ENCODE measurements around the gene PANX3. TPM values are rescaled to one million over a fixed set of nuclear protein-coding genes. Genes with fewer than 3 reads are reported as not detected.
A peak's percentile ranks its signal among the peaks of the same experiment; 100 is the strongest.

Gene PANX3
- total and polyA plus RNA-seq, 2 of the 4 experiments (the other 2 are of a cell fraction) = not detected

DNA sequence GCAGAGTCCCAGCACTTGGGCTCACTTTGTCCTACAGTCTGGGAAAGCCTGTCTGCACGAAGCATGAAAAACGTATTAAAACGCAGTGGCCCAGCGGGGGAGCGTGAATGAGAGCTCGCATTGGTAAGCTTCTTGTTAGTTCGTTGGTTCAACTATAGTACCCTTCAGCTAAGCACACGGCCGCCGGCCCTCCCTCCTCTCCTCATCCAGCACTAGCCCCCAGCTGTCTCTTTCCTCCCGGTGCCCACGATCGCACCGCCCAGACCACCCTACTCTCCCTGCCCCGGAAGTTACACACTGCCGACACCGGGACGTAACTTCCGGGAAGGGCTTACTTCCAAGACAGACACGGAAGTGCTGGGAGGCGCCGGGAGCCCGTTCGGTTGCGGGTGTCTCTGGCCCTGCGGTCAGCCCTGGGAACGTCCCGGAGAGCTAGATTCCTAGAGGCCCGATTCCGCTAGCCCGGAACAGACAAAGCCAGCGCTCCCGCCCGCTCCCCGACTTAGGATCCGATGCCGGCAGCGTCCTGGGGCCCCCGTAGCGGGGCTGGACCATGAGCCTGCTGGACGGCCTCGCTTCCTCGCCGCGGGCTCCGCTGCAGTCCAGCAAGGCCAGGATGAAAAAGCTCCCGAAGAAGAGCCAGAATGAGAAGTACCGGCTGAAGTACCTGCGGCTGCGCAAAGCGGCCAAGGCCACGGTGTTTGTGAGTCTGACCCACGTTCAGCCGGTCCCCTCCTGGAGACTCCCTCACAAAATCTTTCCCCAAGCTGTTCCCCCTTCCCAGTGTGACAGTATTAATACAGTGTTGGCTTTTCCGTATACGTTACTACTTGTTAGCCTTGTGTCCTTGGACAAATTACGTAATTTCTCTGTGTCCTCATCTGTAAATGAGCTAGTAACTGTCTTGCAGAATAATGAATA lies 11.6 kb downstream of the PANX3 start, which contains the start of gene TBRG1:
Gene TBRG1, plus strand, starts transcription at position 334 of the 921 bp plus-strand sequence. Its CDS starts 220 bp downstream, at position 554.
- intact Hi-C loops (cut with micrococcal nuclease) = no loop called here
- ATAC-seq (ENCODE audit: low read depth) (peak; percentile 95), DNase-seq (peak; percentile 91)
- Histone ChIP-seq H3K27ac (ENCODE audit: insufficient read depth, low read length) (peak within 1 kb of the TSS; percentile 81), H4K20me1 (ENCODE audit: insufficient read depth, low read length) (no peaks in the 10 kb centered on the region; the same call in 1 of the 2 replicates), H3K4ac (ENCODE audit: low read depth, low read length) (peak within 1 kb of the TSS; percentile 82), H2BK5ac (ENCODE audit: low read depth, low read length, poor library complexity, severe bottlenecking) (peak within 1 kb of the TSS; percentile 51), H2AFZ (replicated peaks; ENCODE audit: low read length, poor library complexity) (peak within 1 kb of the TSS; percentile 98), H2BK20ac (ENCODE audit: low read depth, low read length) (no peak within 1 kb of the TSS), H3K4me2 (ENCODE audit: low read depth, low read length) (peak within 1 kb of the TSS; percentile 94), H3K79me1 (ENCODE audit: low read depth in 1 of 2, low read length in 2 of 2) (peaks cover 22 to 42% of the 10 kb centered on the region in 2 experiments), H3K27me3 (ENCODE audit: control insufficient read depth, insufficient read depth, low read length) (peaks cover 6% of the 10 kb centered on the region; the same call in 1 of the 2 replicates), H2BK120ac (ENCODE audit: low read depth, low read length) (peak within 1 kb of the TSS; percentile 52; the same call in 1 of the 2 replicates), H3K4me1 (ENCODE audit: control insufficient read depth, insufficient read depth, low read length) (no peaks in the 10 kb centered on the region; the same call in 1 of the 2 replicates), H4K8ac (ENCODE audit: low read depth in 2 of 2, low read length in 2 of 2) (peak within 1 kb of the TSS; percentile 93 to 94), H3K56ac (ENCODE audit: extremely low read depth, insufficient read depth, low read length) (peak within 1 kb of the TSS; percentile 85), H3K9me3 (ENCODE audit: control insufficient read depth, insufficient read depth, low read length) (no peaks in the 10 kb centered on the region), H3K36me3 (ENCODE audit: control insufficient read depth, insufficient read depth, low read length) (peaks cover 16% of the 10 kb centered on the region), H3K9me1 (ENCODE audit: insufficient read depth, low read length) (peaks cover 8% of the 10 kb centered on the region; the same call in 1 of the 2 replicates), H3K18ac (ENCODE audit: low read depth, low read length) (peak within 1 kb of the TSS; percentile 76), H4K91ac (ENCODE audit: insufficient read depth, low read depth, low read length) (peak within 1 kb of the TSS; percentile 86), H2AK9ac (replicated peaks; ENCODE audit: low read depth, low read length, poor library complexity) (peak within 1 kb of the TSS; percentile 90), H4K5ac (ENCODE audit: low read depth, low read length) (peak within 1 kb of the TSS; percentile 98), H3K4me3 (ENCODE audit: insufficient read depth, low read depth, low read length) (peak within 1 kb of the TSS; percentile 79), H2AK5ac (ENCODE audit: low read depth, low read length) (no peak within 1 kb of the TSS; the same call in 1 of the 2 replicates), H3K9ac (ENCODE audit: low read depth, low read length) (peak within 1 kb of the TSS; percentile 91), H3K23ac (ENCODE audit: low read depth, low read length) (peak within 1 kb of the TSS; percentile 88), H2BK15ac (ENCODE audit: low read depth, low read length) (no peak within 1 kb of the TSS), H3K14ac (replicated peaks; ENCODE audit: low read depth, low read length) (peak within 1 kb of the TSS; percentile 89)
- POLR2A ChIA-PET (ENCODE audit: unreplicated experiment) = interaction anchor here (0.5 kb wide), 1 partner anchor 579 kb away, joined by 3 read pairs; no protein-coding TSS in a partner anchor
- no peak for TF ChIP-seq MXI1 (IDR thresholded peaks at IDR 0.05; ENCODE audit: borderline replicate concordance, low read depth, low read length)
- peak; percentile 95 for TF ChIP-seq POLR2A (IDR thresholded peaks at IDR 0.05; ENCODE audit: low read depth, low read length)
- no peak for TF ChIP-seq BHLHE40 (IDR thresholded peaks at IDR 0.05; ENCODE audit: low read depth, low read length)
- TF ChIP-seq USF2 (IDR thresholded peaks at IDR 0.05; ENCODE audit: low read depth, low read length) = no peak
- no peak for TF ChIP-seq CHD1 (IDR thresholded peaks at IDR 0.05; ENCODE audit: low read depth, low read length)
- TF ChIP-seq, protein P1, sequence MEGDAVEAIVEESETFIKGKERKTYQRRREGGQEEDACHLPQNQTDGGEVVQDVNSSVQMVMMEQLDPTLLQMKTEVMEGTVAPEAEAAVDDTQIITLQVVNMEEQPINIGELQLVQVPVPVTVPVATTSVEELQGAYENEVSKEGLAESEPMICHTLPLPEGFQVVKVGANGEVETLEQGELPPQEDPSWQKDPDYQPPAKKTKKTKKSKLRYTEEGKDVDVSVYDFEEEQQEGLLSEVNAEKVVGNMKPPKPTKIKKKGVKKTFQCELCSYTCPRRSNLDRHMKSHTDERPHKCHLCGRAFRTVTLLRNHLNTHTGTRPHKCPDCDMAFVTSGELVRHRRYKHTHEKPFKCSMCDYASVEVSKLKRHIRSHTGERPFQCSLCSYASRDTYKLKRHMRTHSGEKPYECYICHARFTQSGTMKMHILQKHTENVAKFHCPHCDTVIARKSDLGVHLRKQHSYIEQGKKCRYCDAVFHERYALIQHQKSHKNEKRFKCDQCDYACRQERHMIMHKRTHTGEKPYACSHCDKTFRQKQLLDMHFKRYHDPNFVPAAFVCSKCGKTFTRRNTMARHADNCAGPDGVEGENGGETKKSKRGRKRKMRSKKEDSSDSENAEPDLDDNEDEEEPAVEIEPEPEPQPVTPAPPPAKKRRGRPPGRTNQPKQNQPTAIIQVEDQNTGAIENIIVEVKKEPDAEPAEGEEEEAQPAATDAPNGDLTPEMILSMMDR (conservative IDR thresholded peaks at IDR 0.05; ENCODE audit: low read depth, low read length) = no peak
- no peak for TF ChIP-seq MAFK (IDR thresholded peaks at IDR 0.05; ENCODE audit: low read depth, low read length)
- no peak for TF ChIP-seq NFE2L2 (IDR thresholded peaks at IDR 0.05; ENCODE audit: low read depth, low read length)
- TF ChIP-seq CEBPB (IDR thresholded peaks at IDR 0.05; ENCODE audit: low read depth, low read length) = peak; percentile 48
- TF ChIP-seq MAZ (IDR thresholded peaks at IDR 0.05; ENCODE audit: borderline replicate concordance, low read depth, low read length) = peak; percentile 71; the same call in 1 of the 2 replicates
- TF ChIP-seq RFX5 (IDR thresholded peaks at IDR 0.05; ENCODE audit: low read depth, low read length) = no peak
- TSS peak; percentile 72 for BruUV-seq (replicated peaks)
- CTCF ChIA-PET = interaction anchor here (0.9 to 1.8 kb wide), 2 partner anchors 207 to 221 kb away, joined by 3 to 7 read pairs; no protein-coding TSS in a partner anchor
- dilution Hi-C loops (cut with HindIII; ENCODE audit: low sequenced_read_pairs, unreplicated experiment) = no loop called here
- 0% methylated on average over 15 of the region's 57 CpGs; no CpG with 5 or more reads in 1 of the 2 experiments for WGBS, 2 experiments (ENCODE audit: extremely low coverage in 2 of 2, insufficient read length in 1 of 2)
- in situ Hi-C loops (cut with MboI; ENCODE audit: low sequenced_read_pairs) = no loop called here
